HepG2 (cell line): ENCODE data around the gene RTEL1. TPM values are rescaled to one million over a fixed set of nuclear protein-coding genes. Genes with fewer than 3 reads are reported as not detected.

ENCODE experiments used
- CREM ChIP-seq, 2 experiments: sonication (generic) in 1 of 2; formaldehyde crosslinking in 1 of 2; IDR thresholded peaks; 2 replicates each; pipeline versions ENCODE4 v1.4.0 to v1.6.1; 2016 to 2020; ENCODE audit warnings: antibody characterized with exemption in 1 of 2, mild to moderate bottlenecking in 1 of 2, missing genetic modification reagents in 1 of 2
- EP300 ChIP-seq, 3 experiments: sonication (generic) in 1 of 3; formaldehyde crosslinking in 1 of 3; IDR thresholded peaks; 2 replicates each; pipeline versions ENCODE4 v1.5.1 to v1.6.1; 2011 to 2020; ENCODE audit warnings: low read depth in 2 of 3, low read length in 2 of 3, borderline replicate concordance in 1 of 3, improper control_type of control experiment in 1 of 3, mild to moderate bottlenecking in 1 of 3, missing genetic modification reagents in 1 of 3, moderate library complexity in 1 of 3
- ETV6 ChIP-seq: sonication (generic); formaldehyde crosslinking; conservative IDR thresholded peaks from 2 replicates; pipeline ENCODE4 v1.4.0; 2020; ENCODE audit warnings: missing genetic modification reagents
- NR2F6 ChIP-seq, 2 experiments: IDR thresholded peaks; 2 replicates each; pipeline ENCODE4 v1.6.1; 2016; ENCODE audit warnings: antibody characterized with exemption in 1 of 2, mild to moderate bottlenecking in 1 of 2
- RELA ChIP-seq: sonication (generic); formaldehyde crosslinking; IDR thresholded peaks from 2 replicates; pipeline ENCODE4 v1.4.0; 2020; ENCODE audit warnings: missing genetic modification reagents
- REPIN1 ChIP-seq: sonication (generic); formaldehyde crosslinking; IDR thresholded peaks from 2 replicates; pipeline ENCODE4 v1.8.0; 2022; ENCODE audit warnings: missing genetic modification reagents, low read depth, mild to moderate bottlenecking, borderline replicate concordance
- ZKSCAN5 ChIP-seq: sonication (generic); formaldehyde crosslinking; IDR thresholded peaks from 2 replicates; pipeline ENCODE4 v1.5.1; 2020; ENCODE audit warnings: mild to moderate bottlenecking, missing genetic modification reagents
- ZMYM2 ChIP-seq: sonication (generic); formaldehyde crosslinking; IDR thresholded peaks from 2 replicates; pipeline ENCODE4 v1.8.0; 2022; ENCODE audit warnings: mild to moderate bottlenecking, missing genetic modification reagents
- ZNF251 ChIP-seq: sonication (generic); formaldehyde crosslinking; IDR thresholded peaks from 2 replicates; pipeline ENCODE4 v1.9.0; 2021; ENCODE audit warnings: mild to moderate bottlenecking, missing genetic modification reagents
- ZNF879 ChIP-seq: sonication (generic); formaldehyde crosslinking; IDR thresholded peaks from 2 replicates; pipeline ENCODE4 v1.8.1; 2023; ENCODE audit warnings: missing genetic modification reagents
- polyA plus RNA-seq, 8 experiments: library from polyadenylated mRNA; depleted of rRNA in 3 of 8; stranded (reverse) in 7 of 8; unstranded in 1 of 8; fragments of >200 nt; fragmentation: Illumina TruSeq in 4 of 8; extraction: Trizol in 4 of 8; gene quantifications; 2 replicates each; pipeline versions ENCODE4 v1.2.1 to v1.2.3, GENCODE V29; 2011 to 2016; ENCODE audit warnings: low read depth in 4 of 8, missing spikeins in 1 of 8, mixed read lengths in 1 of 8; ENCODE audit not compliant: insufficient read depth in 1 of 8
- total RNA-seq, 5 experiments: library from RNA; depleted of rRNA; stranded (reverse); fragments of >200 nt; fragmentation: Illumina TruSeq; extraction: Trizol; gene quantifications; 2 replicates each; pipeline ENCODE4 v1.2.3, GENCODE V29; 2016; ENCODE audit warnings: low read depth in 1 of 5
- TF ChIP-seq, protein P1 (sequence below): IDR thresholded peaks from 2 replicates; pipeline ENCODE4 v1.4.0; 2020; ENCODE audit warnings: mild to moderate bottlenecking, missing genetic modification reagents
- TF ChIP-seq, protein P2 (sequence below): sonication (generic); formaldehyde crosslinking; IDR thresholded peaks from 2 replicates; pipeline ENCODE4 v1.4.0; 2020; ENCODE audit warnings: missing genetic modification reagents, mild to moderate bottlenecking, borderline replicate concordance
- TF ChIP-seq, protein P3 (sequence below): IDR thresholded peaks from 2 replicates; pipeline ENCODE4 v1.6.1; 2016; ENCODE audit warnings: missing compliant biosample characterization, missing genetic modification reagents, borderline replicate concordance
- TF ChIP-seq, protein P4 (sequence below): sonication (generic); formaldehyde crosslinking; IDR thresholded peaks from 2 replicates; pipeline ENCODE4 v1.4.0; 2020; ENCODE audit warnings: mild to moderate bottlenecking, missing genetic modification reagents
- TF ChIP-seq, protein P5 (sequence below): IDR thresholded peaks from 2 replicates; pipeline ENCODE4 v1.6.1; 2016; ENCODE audit warnings: missing biosample characterization, missing genetic modification reagents, low read depth

RTEL1 gene
- total and polyA plus RNA-seq, 2 of the 13 experiments (the other 11 are each of a cell fraction or from before 2014, with no cell fraction given), result 21.8 to 36.4 TPM

DNA sequence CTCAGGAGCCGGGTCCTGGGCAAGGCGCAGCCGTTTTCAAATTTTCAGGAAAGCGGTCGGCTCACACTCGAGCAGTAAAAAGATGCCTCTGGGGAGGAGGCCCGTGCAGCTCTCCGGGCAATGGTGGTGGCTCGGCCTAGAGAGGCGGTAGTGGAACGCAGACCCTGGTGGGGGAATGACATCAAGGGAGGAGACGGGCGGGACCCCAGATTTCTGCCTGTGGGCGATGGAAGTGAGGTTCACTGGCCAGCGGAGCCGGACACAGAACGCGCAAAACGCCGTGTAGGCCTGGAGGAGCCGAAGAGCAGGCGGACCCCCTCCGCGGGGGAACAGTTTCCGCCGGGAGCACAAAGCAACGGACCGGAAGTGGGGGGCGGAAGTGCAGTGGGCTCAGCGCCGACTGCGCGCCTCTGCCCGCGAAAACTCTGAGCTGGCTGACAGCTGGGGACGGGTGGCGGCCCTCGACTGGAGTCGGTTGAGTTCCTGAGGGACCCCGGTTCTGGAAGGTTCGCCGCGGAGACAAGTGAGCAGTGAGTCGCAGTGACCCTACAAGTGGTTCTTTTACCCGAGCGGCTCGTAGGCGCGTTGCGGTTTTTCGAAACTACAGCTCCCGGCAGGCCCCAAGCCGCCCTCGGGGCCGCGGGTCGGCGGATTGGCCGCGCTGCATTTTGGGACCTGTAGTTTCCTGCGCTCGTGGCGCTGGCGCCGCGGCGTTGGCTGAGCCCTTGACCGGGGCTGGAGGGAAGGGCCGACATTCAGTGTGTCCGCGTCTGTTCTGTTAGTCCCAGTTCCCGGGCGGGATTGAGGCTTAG lies at the start of gene RTEL1 (continued):
- TF ChIP-seq, protein P1, sequence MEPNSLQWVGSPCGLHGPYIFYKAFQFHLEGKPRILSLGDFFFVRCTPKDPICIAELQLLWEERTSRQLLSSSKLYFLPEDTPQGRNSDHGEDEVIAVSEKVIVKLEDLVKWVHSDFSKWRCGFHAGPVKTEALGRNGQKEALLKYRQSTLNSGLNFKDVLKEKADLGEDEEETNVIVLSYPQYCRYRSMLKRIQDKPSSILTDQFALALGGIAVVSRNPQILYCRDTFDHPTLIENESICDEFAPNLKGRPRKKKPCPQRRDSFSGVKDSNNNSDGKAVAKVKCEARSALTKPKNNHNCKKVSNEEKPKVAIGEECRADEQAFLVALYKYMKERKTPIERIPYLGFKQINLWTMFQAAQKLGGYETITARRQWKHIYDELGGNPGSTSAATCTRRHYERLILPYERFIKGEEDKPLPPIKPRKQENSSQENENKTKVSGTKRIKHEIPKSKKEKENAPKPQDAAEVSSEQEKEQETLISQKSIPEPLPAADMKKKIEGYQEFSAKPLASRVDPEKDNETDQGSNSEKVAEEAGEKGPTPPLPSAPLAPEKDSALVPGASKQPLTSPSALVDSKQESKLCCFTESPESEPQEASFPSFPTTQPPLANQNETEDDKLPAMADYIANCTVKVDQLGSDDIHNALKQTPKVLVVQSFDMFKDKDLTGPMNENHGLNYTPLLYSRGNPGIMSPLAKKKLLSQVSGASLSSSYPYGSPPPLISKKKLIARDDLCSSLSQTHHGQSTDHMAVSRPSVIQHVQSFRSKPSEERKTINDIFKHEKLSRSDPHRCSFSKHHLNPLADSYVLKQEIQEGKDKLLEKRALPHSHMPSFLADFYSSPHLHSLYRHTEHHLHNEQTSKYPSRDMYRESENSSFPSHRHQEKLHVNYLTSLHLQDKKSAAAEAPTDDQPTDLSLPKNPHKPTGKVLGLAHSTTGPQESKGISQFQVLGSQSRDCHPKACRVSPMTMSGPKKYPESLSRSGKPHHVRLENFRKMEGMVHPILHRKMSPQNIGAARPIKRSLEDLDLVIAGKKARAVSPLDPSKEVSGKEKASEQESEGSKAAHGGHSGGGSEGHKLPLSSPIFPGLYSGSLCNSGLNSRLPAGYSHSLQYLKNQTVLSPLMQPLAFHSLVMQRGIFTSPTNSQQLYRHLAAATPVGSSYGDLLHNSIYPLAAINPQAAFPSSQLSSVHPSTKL (CRISPR knock-in tag), result peak; percentile 66
- TF ChIP-seq NR2F6 (IDR thresholded peaks at IDR 0.05), result peak; percentile 64; the same call in 1 of the 2 replicates
- TF ChIP-seq NR2F6 (CRISPR knock-in tag; IDR thresholded peaks at IDR 0.05), result 0 out of 2 replicates have a peak, but pooled peaks have one; percentile 38
- peak; percentile 98 for TF ChIP-seq CREM (IDR thresholded peaks at IDR 0.05)
- no peak for TF ChIP-seq CREM (CRISPR knock-in tag; IDR thresholded peaks at IDR 0.05)
- no peak for TF ChIP-seq ZKSCAN5 (CRISPR knock-in tag)
- peak; percentile 92 for TF ChIP-seq ETV6 (CRISPR knock-in tag)
- peak; percentile 89; the same call in 1 of the 2 replicates for TF ChIP-seq RELA (CRISPR knock-in tag)
- TF ChIP-seq, protein P2, sequence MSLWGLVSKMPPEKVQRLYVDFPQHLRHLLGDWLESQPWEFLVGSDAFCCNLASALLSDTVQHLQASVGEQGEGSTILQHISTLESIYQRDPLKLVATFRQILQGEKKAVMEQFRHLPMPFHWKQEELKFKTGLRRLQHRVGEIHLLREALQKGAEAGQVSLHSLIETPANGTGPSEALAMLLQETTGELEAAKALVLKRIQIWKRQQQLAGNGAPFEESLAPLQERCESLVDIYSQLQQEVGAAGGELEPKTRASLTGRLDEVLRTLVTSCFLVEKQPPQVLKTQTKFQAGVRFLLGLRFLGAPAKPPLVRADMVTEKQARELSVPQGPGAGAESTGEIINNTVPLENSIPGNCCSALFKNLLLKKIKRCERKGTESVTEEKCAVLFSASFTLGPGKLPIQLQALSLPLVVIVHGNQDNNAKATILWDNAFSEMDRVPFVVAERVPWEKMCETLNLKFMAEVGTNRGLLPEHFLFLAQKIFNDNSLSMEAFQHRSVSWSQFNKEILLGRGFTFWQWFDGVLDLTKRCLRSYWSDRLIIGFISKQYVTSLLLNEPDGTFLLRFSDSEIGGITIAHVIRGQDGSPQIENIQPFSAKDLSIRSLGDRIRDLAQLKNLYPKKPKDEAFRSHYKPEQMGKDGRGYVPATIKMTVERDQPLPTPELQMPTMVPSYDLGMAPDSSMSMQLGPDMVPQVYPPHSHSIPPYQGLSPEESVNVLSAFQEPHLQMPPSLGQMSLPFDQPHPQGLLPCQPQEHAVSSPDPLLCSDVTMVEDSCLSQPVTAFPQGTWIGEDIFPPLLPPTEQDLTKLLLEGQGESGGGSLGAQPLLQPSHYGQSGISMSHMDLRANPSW, result no peak; the same call in 1 of the 2 replicates
- no peak; the same call in 1 of the 2 replicates for TF ChIP-seq ZNF879
- 0 out of 2 replicates have a peak, but pooled peaks have one; percentile 17 for TF ChIP-seq ZNF251 (CRISPR knock-in tag)
- TF ChIP-seq, protein P3, sequence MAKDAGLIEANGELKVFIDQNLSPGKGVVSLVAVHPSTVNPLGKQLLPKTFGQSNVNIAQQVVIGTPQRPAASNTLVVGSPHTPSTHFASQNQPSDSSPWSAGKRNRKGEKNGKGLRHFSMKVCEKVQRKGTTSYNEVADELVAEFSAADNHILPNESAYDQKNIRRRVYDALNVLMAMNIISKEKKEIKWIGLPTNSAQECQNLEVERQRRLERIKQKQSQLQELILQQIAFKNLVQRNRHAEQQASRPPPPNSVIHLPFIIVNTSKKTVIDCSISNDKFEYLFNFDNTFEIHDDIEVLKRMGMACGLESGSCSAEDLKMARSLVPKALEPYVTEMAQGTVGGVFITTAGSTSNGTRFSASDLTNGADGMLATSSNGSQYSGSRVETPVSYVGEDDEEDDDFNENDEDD (CRISPR knock-in tag), result peak; percentile 94
- TF ChIP-seq, protein P4, sequence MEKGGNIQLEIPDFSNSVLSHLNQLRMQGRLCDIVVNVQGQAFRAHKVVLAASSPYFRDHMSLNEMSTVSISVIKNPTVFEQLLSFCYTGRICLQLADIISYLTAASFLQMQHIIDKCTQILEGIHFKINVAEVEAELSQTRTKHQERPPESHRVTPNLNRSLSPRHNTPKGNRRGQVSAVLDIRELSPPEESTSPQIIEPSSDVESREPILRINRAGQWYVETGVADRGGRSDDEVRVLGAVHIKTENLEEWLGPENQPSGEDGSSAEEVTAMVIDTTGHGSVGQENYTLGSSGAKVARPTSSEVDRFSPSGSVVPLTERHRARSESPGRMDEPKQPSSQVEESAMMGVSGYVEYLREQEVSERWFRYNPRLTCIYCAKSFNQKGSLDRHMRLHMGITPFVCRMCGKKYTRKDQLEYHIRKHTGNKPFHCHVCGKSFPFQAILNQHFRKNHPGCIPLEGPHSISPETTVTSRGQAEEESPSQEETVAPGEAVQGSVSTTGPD (CRISPR knock-in tag), result no peak; the same call in 1 of the 2 replicates
- 0 out of 2 replicates have a peak, but pooled peaks have one; percentile 72 for TF ChIP-seq ZMYM2 (CRISPR knock-in tag)
- TF ChIP-seq, protein P5, sequence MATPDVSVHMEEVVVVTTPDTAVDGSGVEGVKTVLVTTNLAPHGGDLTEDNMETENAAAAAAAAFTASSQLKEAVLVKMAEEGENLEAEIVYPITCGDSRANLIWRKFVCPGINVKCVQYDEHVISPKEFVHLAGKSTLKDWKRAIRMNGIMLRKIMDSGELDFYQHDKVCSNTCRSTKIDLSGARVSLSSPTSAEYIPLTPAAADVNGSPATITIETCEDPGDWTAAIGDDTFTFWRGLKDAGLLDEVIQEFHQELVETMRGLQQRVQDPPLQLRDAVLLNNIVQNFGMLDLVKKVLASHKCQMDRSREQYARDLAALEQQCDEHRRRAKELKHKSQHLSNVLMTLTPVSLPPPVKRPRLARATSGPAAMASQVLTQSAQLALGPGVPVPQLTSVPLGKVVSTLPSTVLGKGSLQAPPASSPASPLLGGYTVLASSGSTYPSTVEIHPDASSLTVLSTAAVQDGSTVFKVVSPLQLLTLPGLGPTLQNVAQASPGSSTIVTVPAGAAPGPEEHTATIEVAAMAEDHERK (CRISPR knock-in tag), result peak; percentile 64; the same call in 1 of the 2 replicates
- peak; percentile 98 for TF ChIP-seq REPIN1 (CRISPR knock-in tag)
- TF ChIP-seq EP300 (IDR thresholded peaks at IDR 0.05; ENCODE audit: low read depth in 2 of 2, low read length in 2 of 2), result peak; percentile 24 to 66; a peak in 3 of 4 replicates
- TF ChIP-seq EP300 (CRISPR knock-in tag; IDR thresholded peaks at IDR 0.05; ENCODE audit: borderline replicate concordance), result peak; percentile 69
